Measurements from ENCODE around the gene EHMT1.

GRCh38 chr9:137739371-137740309, 120.8 kb downstream of the EHMT1 start:
- TF ChIP-seq POLR2A (IDR thresholded peaks at IDR 0.05) (no peak), CTCF (IDR thresholded peaks at IDR 0.05) (no peak)

All from Peyer's patch (tissue), 4 donors.